ENCODE measurements around the gene SMIM10L1.

DNA sequence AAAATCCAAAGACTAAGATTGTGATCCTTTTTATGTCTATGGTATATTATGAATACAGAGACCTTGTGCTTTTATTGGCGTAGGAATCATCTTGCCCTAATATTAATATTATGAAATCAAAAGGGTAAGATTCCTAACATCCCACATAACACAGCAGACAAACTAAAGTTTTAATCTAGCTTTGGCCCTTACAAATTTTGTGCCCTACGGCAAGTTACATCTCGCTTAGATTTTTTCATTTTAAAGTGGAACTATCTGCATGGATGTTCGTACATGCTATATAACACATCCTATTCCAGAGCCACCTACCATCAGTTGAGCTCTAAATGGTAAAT is 217 bp upstream of the SMIM10L1 start:
- TF ChIP-seq CTCF (IDR thresholded peaks at IDR 0.05; ENCODE audit: insufficient read depth, low read length): no peak
- TF ChIP-seq POLR2AphosphoS5 (IDR thresholded peaks at IDR 0.05; ENCODE audit: low read depth): no peak
- TF ChIP-seq REST (IDR thresholded peaks at IDR 0.05; ENCODE audit: insufficient replicate concordance, low read depth): no peak
- peak; percentile 31; the same call in 1 of the 2 replicates for TF ChIP-seq GABPA (IDR thresholded peaks at IDR 0.05; ENCODE audit: low read depth)
- TF ChIP-seq SPI1 (IDR thresholded peaks at IDR 0.05; ENCODE audit: borderline replicate concordance, low read depth): no peak

All from HL-60 (cell line).